Panc1 (cell line): ENCODE measurements around the gene GPR157.

ENCODE experiments used
- POLR2AphosphoS5 ChIP-seq: IDR thresholded peaks from 2 replicates; pipeline ENCODE4 v1.6.1; 2012; ENCODE audit warnings: mild to moderate bottlenecking, low read depth, low read length, moderate library complexity
- TCF7L2 ChIP-seq: IDR thresholded peaks from 2 replicates; pipeline ENCODE4 v1.6.1; 2011; ENCODE audit warnings: mild to moderate bottlenecking, low read depth, low read length, inconsistent platforms
- TF ChIP-seq, protein P1 (sequence below): fragments of 450-650 bp; IDR thresholded peaks from 2 replicates; pipeline ENCODE4 v1.5.1; 2017; ENCODE audit warnings: mild to moderate bottlenecking
- TF ChIP-seq, protein P2 (sequence below), 2 experiments: IDR thresholded peaks; 2 replicates each; pipeline ENCODE4 v1.6.1; 2011 to 2012; ENCODE audit warnings: low read depth in 2 of 2, control low read depth in 1 of 2, low read length in 1 of 2, mild to moderate bottlenecking in 1 of 2, moderate library complexity in 1 of 2; ENCODE audit not compliant: insufficient read depth in 1 of 2

DNA sequence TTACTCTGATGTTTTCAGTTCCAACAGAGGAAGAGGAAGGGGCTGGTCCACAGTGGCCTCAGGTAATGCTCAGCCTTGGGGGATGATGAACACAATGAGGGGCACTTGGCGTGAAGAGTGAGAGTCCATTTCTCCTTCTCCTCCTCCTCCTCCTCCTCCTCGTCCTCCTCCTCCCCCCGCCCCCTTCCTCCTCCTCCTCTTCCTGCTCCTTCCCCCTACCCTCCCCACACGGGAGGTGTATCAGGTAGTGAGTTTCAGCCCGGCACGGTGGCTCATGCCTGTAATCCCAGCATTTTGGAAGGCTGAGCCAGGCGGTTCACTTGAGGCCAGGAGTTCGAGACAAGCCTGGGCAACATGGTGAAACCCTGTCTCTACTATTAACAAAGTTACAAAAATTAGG is 17.3 kb upstream of the GPR157 start:
- TF ChIP-seq, protein P1, sequence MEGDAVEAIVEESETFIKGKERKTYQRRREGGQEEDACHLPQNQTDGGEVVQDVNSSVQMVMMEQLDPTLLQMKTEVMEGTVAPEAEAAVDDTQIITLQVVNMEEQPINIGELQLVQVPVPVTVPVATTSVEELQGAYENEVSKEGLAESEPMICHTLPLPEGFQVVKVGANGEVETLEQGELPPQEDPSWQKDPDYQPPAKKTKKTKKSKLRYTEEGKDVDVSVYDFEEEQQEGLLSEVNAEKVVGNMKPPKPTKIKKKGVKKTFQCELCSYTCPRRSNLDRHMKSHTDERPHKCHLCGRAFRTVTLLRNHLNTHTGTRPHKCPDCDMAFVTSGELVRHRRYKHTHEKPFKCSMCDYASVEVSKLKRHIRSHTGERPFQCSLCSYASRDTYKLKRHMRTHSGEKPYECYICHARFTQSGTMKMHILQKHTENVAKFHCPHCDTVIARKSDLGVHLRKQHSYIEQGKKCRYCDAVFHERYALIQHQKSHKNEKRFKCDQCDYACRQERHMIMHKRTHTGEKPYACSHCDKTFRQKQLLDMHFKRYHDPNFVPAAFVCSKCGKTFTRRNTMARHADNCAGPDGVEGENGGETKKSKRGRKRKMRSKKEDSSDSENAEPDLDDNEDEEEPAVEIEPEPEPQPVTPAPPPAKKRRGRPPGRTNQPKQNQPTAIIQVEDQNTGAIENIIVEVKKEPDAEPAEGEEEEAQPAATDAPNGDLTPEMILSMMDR, result no peak
- TF ChIP-seq TCF7L2 (no peak), POLR2AphosphoS5 (no peak)
- TF ChIP-seq, protein P2, sequence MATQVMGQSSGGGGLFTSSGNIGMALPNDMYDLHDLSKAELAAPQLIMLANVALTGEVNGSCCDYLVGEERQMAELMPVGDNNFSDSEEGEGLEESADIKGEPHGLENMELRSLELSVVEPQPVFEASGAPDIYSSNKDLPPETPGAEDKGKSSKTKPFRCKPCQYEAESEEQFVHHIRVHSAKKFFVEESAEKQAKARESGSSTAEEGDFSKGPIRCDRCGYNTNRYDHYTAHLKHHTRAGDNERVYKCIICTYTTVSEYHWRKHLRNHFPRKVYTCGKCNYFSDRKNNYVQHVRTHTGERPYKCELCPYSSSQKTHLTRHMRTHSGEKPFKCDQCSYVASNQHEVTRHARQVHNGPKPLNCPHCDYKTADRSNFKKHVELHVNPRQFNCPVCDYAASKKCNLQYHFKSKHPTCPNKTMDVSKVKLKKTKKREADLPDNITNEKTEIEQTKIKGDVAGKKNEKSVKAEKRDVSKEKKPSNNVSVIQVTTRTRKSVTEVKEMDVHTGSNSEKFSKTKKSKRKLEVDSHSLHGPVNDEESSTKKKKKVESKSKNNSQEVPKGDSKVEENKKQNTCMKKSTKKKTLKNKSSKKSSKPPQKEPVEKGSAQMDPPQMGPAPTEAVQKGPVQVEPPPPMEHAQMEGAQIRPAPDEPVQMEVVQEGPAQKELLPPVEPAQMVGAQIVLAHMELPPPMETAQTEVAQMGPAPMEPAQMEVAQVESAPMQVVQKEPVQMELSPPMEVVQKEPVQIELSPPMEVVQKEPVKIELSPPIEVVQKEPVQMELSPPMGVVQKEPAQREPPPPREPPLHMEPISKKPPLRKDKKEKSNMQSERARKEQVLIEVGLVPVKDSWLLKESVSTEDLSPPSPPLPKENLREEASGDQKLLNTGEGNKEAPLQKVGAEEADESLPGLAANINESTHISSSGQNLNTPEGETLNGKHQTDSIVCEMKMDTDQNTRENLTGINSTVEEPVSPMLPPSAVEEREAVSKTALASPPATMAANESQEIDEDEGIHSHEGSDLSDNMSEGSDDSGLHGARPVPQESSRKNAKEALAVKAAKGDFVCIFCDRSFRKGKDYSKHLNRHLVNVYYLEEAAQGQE (IDR thresholded peaks at IDR 0.05; ENCODE audit: insufficient read depth in 1 of 2, low read depth in 2 of 2, low read length in 1 of 2), result no peak
